Type B pancreatic cell (in vitro differentiated cells): ENCODE data around the gene TMEM182. TPM values are rescaled to one million over a fixed set of nuclear protein-coding genes. Genes with fewer than 3 reads are reported as not detected.
A peak's percentile ranks its signal among the peaks of the same experiment; 100 is the strongest.

Experiments used
- DNase-seq: peaks from one replicate; pipeline ENCODE4 v3.0.0; 2021; ENCODE audit warnings: mixed read lengths; ENCODE audit not compliant: unreplicated experiment; ENCODE audit errors: extremely low spot score
- H3K27ac Mint-ChIP-seq: 2 replicates; pipeline ENCODE4 v1.8.0; 2021; ENCODE audit warnings: mild to moderate bottlenecking, mixed read lengths
- H3K27me3 Mint-ChIP-seq: 2 replicates; pipeline ENCODE4 v1.8.0; 2021; ENCODE audit warnings: mixed read lengths
- H3K36me3 Mint-ChIP-seq: 2 replicates; pipeline ENCODE4 v1.8.0; 2021; ENCODE audit warnings: mixed read lengths
- H3K4me1 Mint-ChIP-seq: one replicate; pipeline ENCODE4 v1.8.0; 2021; ENCODE audit warnings: mixed read lengths; ENCODE audit not compliant: unreplicated experiment
- H3K4me3 Mint-ChIP-seq: 2 replicates; pipeline ENCODE4 v1.8.0; 2021; ENCODE audit warnings: mild to moderate bottlenecking, mixed read lengths
- H3K9me3 Mint-ChIP-seq: 2 replicates; pipeline ENCODE4 v1.8.0; 2021; ENCODE audit warnings: mixed read lengths
- CTCF ChIP-seq: fragments of 200-600 bp; sonication (generic); conservative IDR thresholded peaks from 2 replicates; pipeline ENCODE4 v1.5.0; 2021; ENCODE audit warnings: antibody characterized with exemption, mild to moderate bottlenecking
- total RNA-seq: library from RNA; stranded (reverse); gene quantifications from 2 replicates; pipeline ENCODE4 v1.2.1, GENCODE V29; 2021; ENCODE audit warnings: low replicate concordance

The TMEM182 gene
- total RNA-seq, 1 donor from 2014 or later: 5.8 TPM

GRCh38 chr2:102839668-102840388, 78.0 kb downstream of the TMEM182 start:
- H3K9me3 Mint-ChIP-seq: no peaks in the 10 kb centered on the region
- peak; percentile 90 for TF ChIP-seq CTCF
- no peak for DNase-seq
- no peaks in the 10 kb centered on the region for H3K27me3 Mint-ChIP-seq
- no peak overlapping the region for H3K4me3 Mint-ChIP-seq
- H3K36me3 Mint-ChIP-seq: no peaks in the 10 kb centered on the region
- H3K4me1 Mint-ChIP-seq: peaks cover 4% of the 10 kb centered on the region
- no peak overlapping the region for H3K27ac Mint-ChIP-seq

GRCh38 chr2:102841107-102841840, 79.4 kb downstream of the TMEM182 start:
- no peak overlapping the region for H3K4me3 Mint-ChIP-seq
- H3K27ac Mint-ChIP-seq: no peak overlapping the region
- H3K36me3 Mint-ChIP-seq: no peaks in the 10 kb centered on the region
- TF ChIP-seq CTCF: peak; percentile 76
- H3K27me3 Mint-ChIP-seq: no peaks in the 10 kb centered on the region
- DNase-seq: no peak
- peaks cover 4% of the 10 kb centered on the region for H3K4me1 Mint-ChIP-seq
- no peaks in the 10 kb centered on the region for H3K9me3 Mint-ChIP-seq

DNA sequence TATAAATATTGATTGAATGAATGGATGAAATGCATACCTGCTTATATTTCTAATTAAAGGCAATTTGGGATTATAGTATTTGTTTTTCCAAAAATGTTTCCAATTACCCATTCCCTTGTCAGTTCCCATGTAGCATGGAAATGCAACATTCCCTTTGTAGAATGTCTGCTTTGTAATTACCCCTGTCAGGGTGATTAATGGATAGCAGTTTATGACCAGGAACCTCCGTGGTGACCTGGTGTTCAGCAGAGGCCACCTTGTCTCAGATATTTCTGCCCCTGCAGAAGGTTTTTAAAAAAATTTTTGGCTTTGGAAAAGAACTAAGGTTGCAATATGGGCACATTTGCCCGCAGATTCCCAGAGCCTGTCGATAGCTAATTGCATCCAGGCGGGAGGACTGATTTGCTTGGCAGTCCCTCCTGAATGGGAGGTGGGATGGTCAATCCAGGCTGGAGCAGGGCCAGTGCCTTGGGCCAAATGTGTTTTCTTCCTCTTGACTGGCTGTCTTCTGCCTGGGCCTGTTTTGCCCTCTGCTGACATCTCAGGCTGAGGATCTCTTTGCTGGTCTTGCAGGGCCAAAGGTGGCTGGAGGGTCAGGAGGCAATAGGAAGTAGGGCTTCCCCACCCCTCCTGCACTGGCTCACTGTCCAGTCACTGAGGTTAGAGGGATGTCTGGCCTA, 82.1 kb downstream of the TMEM182 start:
- DNase-seq: no peak
- Mint-ChIP-seq H3K9me3 (no peaks in the 10 kb centered on the region), H3K36me3 (no peaks in the 10 kb centered on the region), H3K4me1 (peaks cover 7% of the 10 kb centered on the region), H3K27me3 (no peaks in the 10 kb centered on the region), H3K27ac (no peak overlapping the region), H3K4me3 (no peak overlapping the region)
- TF ChIP-seq CTCF: no peak

- no peak for TF ChIP-seq CTCF
- Mint-ChIP-seq H3K4me3 (no peak overlapping the region), H3K27me3 (no peaks in the 10 kb centered on the region), H3K36me3 (no peaks in the 10 kb centered on the region), H3K9me3 (no peaks in the 10 kb centered on the region), H3K4me1 (peaks cover 8% of the 10 kb centered on the region), H3K27ac (no peak overlapping the region)
- no peak for DNase-seq
Measured at GRCh38 chr2:102844911-102845310, 83.1 kb downstream of the TMEM182 start.

- Mint-ChIP-seq H3K4me3 (peak overlapping the region; percentile 22), H3K27me3 (no peaks in the 10 kb centered on the region), H3K27ac (no peak overlapping the region), H3K9me3 (no peaks in the 10 kb centered on the region), H3K36me3 (peaks cover 4% of the 10 kb centered on the region), H3K4me1 (peaks cover 8% of the 10 kb centered on the region)
- TF ChIP-seq CTCF: peak; percentile 60
- peak; percentile 76 for DNase-seq
Measured at GRCh38 chr2:102848366-102848839, 86.6 kb downstream of the TMEM182 start.
